Tibial nerve (tissue), 4 donors: ENCODE results near the gene NEAT1.

ENCODE experiments used
- EP300 ChIP-seq, 2 donors: sonication (generic); formaldehyde crosslinking; IDR thresholded peaks; one replicate each; pipeline ENCODE4 v1.6.1; 2017; ENCODE audit warnings: antibody characterized with exemption in 2 of 2, mild to moderate bottlenecking in 1 of 2
- POLR2A ChIP-seq, 2 donors: fragments of 450-650 bp; IDR thresholded peaks; one replicate each; pipeline ENCODE4 v1.6.1; 2017; ENCODE audit warnings: antibody characterized with exemption in 2 of 2, mild to moderate bottlenecking in 2 of 2, moderate library complexity in 2 of 2
- TF ChIP-seq, protein P1 (sequence below), 5 experiments: fragments of 200-600 bp in 3 of 5; fragments of 450-650 bp in 2 of 5; sonication (generic) in 3 of 5; IDR thresholded peaks; one replicate each; pipeline ENCODE4 v1.5.1; 2016 to 2019; ENCODE audit warnings: antibody characterized with exemption in 5 of 5, mild to moderate bottlenecking in 3 of 5, moderate library complexity in 2 of 5

DNA sequence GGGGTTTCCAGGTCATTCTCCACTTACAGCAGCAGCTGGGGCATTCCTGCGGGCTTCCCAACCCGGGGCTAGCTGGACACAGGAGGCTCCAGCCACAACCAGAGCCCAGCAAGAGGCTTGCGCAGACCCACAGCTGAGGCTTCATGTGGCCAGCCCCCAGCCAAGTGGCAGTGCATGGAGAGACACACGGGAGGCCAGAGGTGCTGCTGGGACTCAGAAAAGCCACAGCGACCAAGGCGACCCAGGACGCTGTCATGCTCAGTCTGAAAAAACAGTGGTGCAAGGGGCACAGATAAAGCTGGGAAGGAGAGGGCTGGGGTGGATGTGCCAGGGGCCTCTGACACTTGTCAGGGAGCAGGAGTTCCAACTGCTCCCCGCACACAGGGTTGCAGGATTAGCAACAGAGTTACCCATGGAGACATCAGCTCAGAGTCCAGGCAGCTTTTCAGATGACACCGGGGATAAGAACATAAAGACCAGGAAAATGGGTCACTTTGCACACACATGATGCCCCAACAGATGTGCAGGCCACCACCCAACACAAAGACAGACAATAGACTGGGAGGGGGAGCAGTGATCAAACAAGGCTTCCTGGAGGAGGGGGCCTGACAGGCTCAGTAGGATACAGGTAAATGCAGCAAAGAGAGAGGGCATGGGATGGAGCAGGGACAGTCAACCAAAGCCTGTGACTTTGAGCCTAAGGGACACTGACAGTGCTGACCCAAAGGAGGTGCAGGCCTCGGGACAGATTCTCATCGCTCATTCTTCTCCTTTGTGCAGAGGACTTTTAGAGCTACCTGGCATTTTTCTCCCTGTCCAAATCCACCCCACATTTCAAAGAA is 6.9 kb upstream of the NEAT1 start:
- TF ChIP-seq, protein P1, sequence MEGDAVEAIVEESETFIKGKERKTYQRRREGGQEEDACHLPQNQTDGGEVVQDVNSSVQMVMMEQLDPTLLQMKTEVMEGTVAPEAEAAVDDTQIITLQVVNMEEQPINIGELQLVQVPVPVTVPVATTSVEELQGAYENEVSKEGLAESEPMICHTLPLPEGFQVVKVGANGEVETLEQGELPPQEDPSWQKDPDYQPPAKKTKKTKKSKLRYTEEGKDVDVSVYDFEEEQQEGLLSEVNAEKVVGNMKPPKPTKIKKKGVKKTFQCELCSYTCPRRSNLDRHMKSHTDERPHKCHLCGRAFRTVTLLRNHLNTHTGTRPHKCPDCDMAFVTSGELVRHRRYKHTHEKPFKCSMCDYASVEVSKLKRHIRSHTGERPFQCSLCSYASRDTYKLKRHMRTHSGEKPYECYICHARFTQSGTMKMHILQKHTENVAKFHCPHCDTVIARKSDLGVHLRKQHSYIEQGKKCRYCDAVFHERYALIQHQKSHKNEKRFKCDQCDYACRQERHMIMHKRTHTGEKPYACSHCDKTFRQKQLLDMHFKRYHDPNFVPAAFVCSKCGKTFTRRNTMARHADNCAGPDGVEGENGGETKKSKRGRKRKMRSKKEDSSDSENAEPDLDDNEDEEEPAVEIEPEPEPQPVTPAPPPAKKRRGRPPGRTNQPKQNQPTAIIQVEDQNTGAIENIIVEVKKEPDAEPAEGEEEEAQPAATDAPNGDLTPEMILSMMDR (IDR thresholded peaks at IDR 0.05) = no peak
- TF ChIP-seq POLR2A (IDR thresholded peaks at IDR 0.05) (no peak), EP300 (IDR thresholded peaks at IDR 0.05) (no peak)
